Measurements from ENCODE around the gene ZBTB4.

- TF ChIP-seq YY1 (IDR thresholded peaks at IDR 0.05; ENCODE audit: low read depth) (no peak), RAD21 (IDR thresholded peaks at IDR 0.05; ENCODE audit: low read depth) (no peak), EP300 (IDR thresholded peaks at IDR 0.05; ENCODE audit: borderline replicate concordance) (no peak; the same call in 1 of the 2 replicates)
These were observed 5.5 kb upstream of the ZBTB4 start for GRCh38 chr17:7484919-7485377.
